LNCaP clone FGC (cell line): ENCODE results near the gene CACNA1C.

Experiments used
- DNase-seq: peaks from one replicate; pipeline ENCODE4 v3.0.0-alpha.2; 2011; ENCODE audit warnings: low read depth
- H3K4me3 ChIP-seq: 2 replicates; pipeline ENCODE4 v1.5.1; 2011; ENCODE audit warnings: mild to moderate bottlenecking, low read depth, low read length, control low read depth
- CTCF ChIP-seq: IDR thresholded peaks from 2 replicates; pipeline ENCODE4 v1.5.1; 2012; ENCODE audit warnings: mild to moderate bottlenecking; ENCODE audit not compliant: control insufficient read depth, insufficient read depth; ENCODE audit errors: extremely low read depth

The CACNA1C gene

DNA sequence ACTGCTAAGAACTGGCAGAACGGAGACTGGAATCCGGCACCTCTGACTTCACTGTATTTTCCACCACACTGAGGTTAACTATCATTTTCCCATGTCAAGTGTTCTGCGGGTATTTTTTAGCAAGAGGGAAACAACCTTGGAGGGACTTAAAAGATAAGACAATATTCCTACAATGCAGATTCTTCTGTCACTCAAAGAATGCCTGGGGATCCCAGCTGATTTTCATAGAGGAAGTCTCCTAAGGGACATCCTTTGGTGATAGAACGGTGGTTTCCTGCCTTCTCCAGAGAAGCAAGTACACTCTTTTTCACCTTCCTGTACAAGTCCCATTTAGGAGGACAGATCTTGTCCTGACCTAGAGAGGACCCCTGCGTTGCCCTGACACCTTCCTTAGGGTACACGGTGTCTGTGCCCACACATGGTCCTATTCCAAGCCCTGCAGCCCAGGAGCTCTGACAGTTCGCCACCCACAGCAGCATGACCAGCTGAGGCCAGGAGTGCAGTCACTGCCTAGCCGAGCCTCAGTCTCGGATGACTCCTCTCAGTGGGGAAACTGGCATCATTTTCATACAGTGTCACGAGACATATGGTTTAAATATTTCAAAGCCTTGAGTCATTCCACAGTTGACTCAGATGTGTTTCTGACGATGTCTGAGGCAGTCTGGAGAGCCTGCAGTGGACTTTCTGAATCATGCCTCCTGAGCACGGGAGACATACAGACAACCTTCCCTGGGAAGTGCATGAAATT lies 560.7 kb downstream of the CACNA1C start:
- H3K4me3 ChIP-seq = no peak overlapping the region
- TF ChIP-seq CTCF = no peak
- no peak for DNase-seq

- no peak for TF ChIP-seq CTCF
- peak; percentile 50 for DNase-seq
- H3K4me3 ChIP-seq = no peak overlapping the region
Measured at GRCh38 chr12:2614341-2614740, 561.6 kb downstream of the CACNA1C start.

DNA sequence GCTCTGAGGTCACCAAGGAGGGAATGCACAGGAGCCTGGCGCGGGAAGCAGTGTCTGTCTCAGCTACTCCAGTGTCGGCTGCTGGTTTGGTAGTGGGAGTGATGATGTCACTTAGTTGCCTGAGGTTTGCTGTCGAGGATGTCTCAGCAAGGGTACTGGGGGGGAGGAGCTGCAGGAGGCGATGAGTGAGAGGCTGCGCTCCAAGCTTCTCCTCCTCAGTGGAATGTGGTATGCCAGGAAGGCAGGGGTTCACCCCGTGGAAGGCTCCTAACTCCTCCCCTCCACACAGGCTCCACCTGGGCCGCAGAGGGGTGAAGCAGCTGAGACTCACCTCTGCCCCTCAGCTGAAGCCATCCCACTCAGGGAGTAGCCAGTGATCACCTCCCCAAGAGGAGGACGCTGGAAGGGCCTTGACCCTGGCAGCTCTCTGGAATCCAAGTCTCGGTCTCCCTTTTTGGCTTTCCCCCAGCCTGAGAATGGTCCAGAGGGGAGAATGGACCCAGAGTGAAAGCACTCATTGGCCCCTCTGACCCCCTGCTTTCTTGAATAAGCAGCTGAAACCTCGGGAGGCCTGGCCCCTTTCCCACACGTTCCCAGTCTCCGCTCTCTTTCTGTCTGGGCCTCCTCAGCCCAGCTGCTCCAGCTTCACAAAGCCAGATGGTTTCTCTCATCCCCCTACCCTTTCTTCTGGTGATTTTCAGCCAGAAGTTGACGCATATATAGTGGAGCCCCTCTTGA lies 563.0 kb downstream of the CACNA1C start:
- TF ChIP-seq CTCF = no peak
- no peak overlapping the region for H3K4me3 ChIP-seq
- DNase-seq = no peak

GRCh38 chr12:2616763-2617162 lies 564.0 kb downstream of the CACNA1C start:
- no peak for DNase-seq
- no peak for TF ChIP-seq CTCF
- H3K4me3 ChIP-seq = no peak overlapping the region

GRCh38 chr12:2617365-2617764 lies 564.6 kb downstream of the CACNA1C start:
- TF ChIP-seq CTCF = no peak
- no peak overlapping the region for H3K4me3 ChIP-seq
- DNase-seq = no peak

DNA sequence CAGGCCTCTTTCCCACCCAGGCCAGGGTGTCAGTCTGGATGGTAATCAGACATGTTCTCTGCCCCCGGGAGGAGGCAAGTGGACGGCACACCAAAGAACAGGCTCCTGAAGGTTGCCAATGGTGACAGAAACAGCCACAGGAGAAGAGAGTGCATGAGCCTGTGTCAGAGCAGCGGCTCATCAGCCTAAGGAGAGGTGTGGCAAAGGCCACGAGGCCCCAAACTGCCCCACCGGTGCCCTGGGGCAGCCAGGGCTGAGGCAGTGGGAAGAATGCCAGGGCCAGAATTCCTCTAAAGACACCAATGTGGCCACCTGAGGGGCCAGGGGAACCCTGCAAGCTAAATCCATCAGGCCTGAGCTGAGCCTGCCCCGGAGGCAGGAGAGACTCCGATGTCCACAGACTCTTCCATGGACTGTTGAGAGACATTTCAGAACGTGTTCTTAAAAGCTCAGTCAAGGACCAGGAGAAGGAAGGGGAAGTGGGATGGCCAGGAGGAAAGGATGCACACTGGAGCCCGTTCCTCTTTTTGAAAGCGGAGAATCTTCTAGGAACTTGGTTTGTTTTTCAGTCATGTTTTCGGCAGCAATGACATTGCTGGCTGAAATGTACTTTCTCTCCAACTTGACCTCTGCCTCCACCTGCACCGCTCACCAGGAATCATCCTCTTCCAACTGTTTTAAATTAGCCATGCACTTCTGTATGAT lies 565.7 kb downstream of the CACNA1C start:
- no peak for DNase-seq

More for the DNA sequence above, 565.7 kb downstream of the CACNA1C start:
- no peak for TF ChIP-seq CTCF
- H3K4me3 ChIP-seq = no peak overlapping the region
